Gastroesophageal sphincter (tissue), 4 donors: ENCODE measurements around the gene SHISAL1. TPM values are rescaled to one million over a fixed set of nuclear protein-coding genes. Genes with fewer than 3 reads are reported as not detected.

Experiments
- ATAC-seq: fragments of 150-250 bp; one replicate; pipeline ENCODE4 v1.9.1; 2016; ENCODE audit warnings: mild to moderate bottlenecking, moderate library complexity
- H3K27ac ChIP-seq, 4 donors: fragments of 200-600 bp; sonication (generic) in 3 of 4; 1 replicate in 3 of 4; 2 replicates in 1 of 4; pipeline ENCODE4 v1.5.1; 2016 to 2019
- H3K27me3 ChIP-seq: fragments of 200-600 bp; sonication (generic); one replicate; pipeline ENCODE4 v1.5.1; 2019
- H3K36me3 ChIP-seq, 2 donors: fragments of 200-600 bp; sonication (generic); one replicate each; pipeline ENCODE4 v1.5.1; 2019; ENCODE audit warnings: control low read depth in 1 of 2
- H3K4me1 ChIP-seq, 3 donors: fragments of 200-600 bp; sonication (generic); 1 replicate in 2 of 3; 2 replicates in 1 of 3; pipeline ENCODE4 v1.5.1; 2016 to 2019; ENCODE audit warnings: control low read depth in 2 of 3
- H3K4me3 ChIP-seq, 2 donors: fragments of 200-600 bp; sonication (generic); one replicate each; pipeline ENCODE4 v1.5.1; 2019; ENCODE audit warnings: mild to moderate bottlenecking in 1 of 2, moderate library complexity in 1 of 2
- H3K9me3 ChIP-seq, 3 donors: fragments of 200-600 bp; sonication (generic); one replicate each; pipeline ENCODE4 v1.5.1; 2017 to 2019; ENCODE audit warnings: control low read depth in 2 of 3
- CTCF ChIP-seq, 4 experiments: fragments of 200-600 bp in 2 of 4; fragments of 450-650 bp in 2 of 4; sonication (generic) in 1 of 4; IDR thresholded peaks; one replicate each; pipeline ENCODE4 v1.5.1; 2017 to 2019; ENCODE audit warnings: antibody characterized with exemption in 4 of 4, mild to moderate bottlenecking in 2 of 4, moderate library complexity in 2 of 4
- EP300 ChIP-seq: sonication (generic); formaldehyde crosslinking; IDR thresholded peaks from one replicate; pipeline ENCODE4 v1.6.1; 2017; ENCODE audit warnings: antibody characterized with exemption, mild to moderate bottlenecking
- POLR2A ChIP-seq, 2 donors: fragments of 450-650 bp; IDR thresholded peaks; one replicate each; pipeline ENCODE4 v1.6.1; 2017; ENCODE audit warnings: antibody characterized with exemption in 2 of 2, mild to moderate bottlenecking in 2 of 2, moderate library complexity in 1 of 2
- POLR2AphosphoS5 ChIP-seq: sonication (generic); formaldehyde crosslinking; IDR thresholded peaks from one replicate; pipeline ENCODE4 v1.6.1; 2017; ENCODE audit warnings: antibody characterized with exemption
- WGBS, 2 donors: methylation state at CpG; one replicate each; pipeline ENCODE4 v1.1.5; 2018; ENCODE audit warnings: low coverage in 1 of 2; 5-methylcytosine and 5-hydroxymethylcytosine counted together
- total RNA-seq, 4 donors: library from RNA; depleted of rRNA; stranded (reverse); fragments of >200 nt; gene quantifications; one replicate each; pipeline ENCODE4 v1.1.0, GENCODE V29; 2016

Gene SHISAL1
- total RNA-seq, 4 donors from 2014 or later = 4.5 to 23.1 (median 6.2) TPM

DNA sequence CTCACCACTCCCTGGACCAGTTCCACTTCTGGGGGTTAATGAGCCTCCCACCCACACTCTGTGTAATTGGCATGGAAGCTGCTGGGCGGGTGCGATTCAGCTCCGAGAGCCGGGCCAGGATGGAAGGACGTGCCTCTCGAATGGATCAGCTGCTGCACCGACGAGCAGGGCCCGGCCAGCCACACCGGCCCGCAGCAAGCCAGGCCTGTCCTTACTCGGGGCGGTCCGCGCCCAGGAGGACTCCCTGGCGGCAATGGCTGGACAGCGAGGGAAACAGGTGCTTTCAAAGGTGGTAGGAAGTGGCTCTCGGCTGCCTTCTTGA lies 4.3 kb upstream of the SHISAL1 start:
- TF ChIP-seq POLR2AphosphoS5 = no peak
- no peak for TF ChIP-seq CTCF (IDR thresholded peaks at IDR 0.05)
- no peak for TF ChIP-seq EP300
- no peak for TF ChIP-seq POLR2A (IDR thresholded peaks at IDR 0.05)
- Histone ChIP-seq H3K4me1 (peaks cover 0 to 25% (median 2%) of the 10 kb centered on the region in 3 donors), H3K9me3 (no peaks in the 10 kb centered on the region), H3K36me3 (no peaks in the 10 kb centered on the region), H3K27me3 (no peaks in the 10 kb centered on the region), H3K27ac (no peak overlapping the region), H3K4me3 (no peak overlapping the region)
- no peak for ATAC-seq
- 80 to 92% methylated on average over 1 to 9 of the region's 18 CpGs for WGBS, 2 donors

GRCh38 chr22:44316393-44317122 lies 3.8 kb upstream of the SHISAL1 start:
- H3K27me3 ChIP-seq = no peaks in the 10 kb centered on the region
- H3K4me3 ChIP-seq = no peak overlapping the region
- WGBS, 2 donors = 90 to 92% methylated on average over 2 to 7 of the region's 13 CpGs
- no peak for ATAC-seq
- H3K36me3 ChIP-seq = no peaks in the 10 kb centered on the region
- TF ChIP-seq EP300 (no peak), POLR2A (IDR thresholded peaks at IDR 0.05) (no peak), POLR2AphosphoS5 (no peak), CTCF (IDR thresholded peaks at IDR 0.05) (no peak)
- peaks cover 0 to 30% (median 4%) of the 10 kb centered on the region in 3 donors for H3K4me1 ChIP-seq
- H3K9me3 ChIP-seq = no peaks in the 10 kb centered on the region
- H3K27ac ChIP-seq = no peak overlapping the region

- peaks cover 0 to 49% (median 8%) of the 10 kb centered on the region in 3 donors for H3K4me1 ChIP-seq
- no peaks in the 10 kb centered on the region for H3K9me3 ChIP-seq
- 71 to 72% methylated on average over 10 of the region's 17 CpGs for WGBS, 2 donors
- TF ChIP-seq POLR2AphosphoS5 (no peak), POLR2A (IDR thresholded peaks at IDR 0.05) (no peak), CTCF (IDR thresholded peaks at IDR 0.05) (peak in 1 of 4 experiments; percentile 15)
- peak overlapping the region in 3 of 4 donors; percentile 80 to 84 (median 81) for H3K27ac ChIP-seq
- no peak for ATAC-seq
- H3K4me3 ChIP-seq = no peak overlapping the region
- H3K27me3 ChIP-seq = no peaks in the 10 kb centered on the region
- no peaks in the 10 kb centered on the region for H3K36me3 ChIP-seq
Observed at GRCh38 chr22:44314425-44315067, 1.8 kb upstream of the SHISAL1 start.

DNA sequence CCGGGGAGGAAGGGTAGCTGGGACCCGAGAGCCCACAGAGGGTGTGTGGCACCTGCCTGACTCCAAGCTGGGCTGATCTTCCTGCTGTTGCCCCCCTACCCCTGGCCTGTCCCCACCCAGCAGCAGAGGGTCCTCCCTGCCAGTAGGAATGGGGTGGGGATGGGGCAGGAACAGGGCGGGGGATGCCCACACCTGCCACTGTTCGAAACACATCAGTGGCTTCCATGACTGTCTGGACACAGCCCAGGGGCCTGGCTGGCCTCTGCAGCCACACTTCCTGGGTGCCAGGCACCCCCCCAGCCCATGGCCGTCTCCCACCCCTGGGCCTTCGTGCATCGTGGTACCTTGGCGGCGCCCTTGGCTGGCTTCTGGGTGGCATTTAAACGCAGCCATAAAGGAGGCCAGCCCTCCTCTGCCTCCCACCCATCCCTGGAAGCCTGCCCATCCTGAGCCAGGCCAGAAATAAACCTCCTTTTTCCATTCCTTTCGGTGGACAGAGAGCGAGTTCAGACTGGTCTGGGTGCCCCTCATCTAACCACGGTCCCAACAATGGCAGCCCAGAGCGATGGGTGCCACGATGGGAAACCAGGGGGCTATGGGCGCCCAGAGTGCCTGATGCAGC lies 745 bp upstream of the SHISAL1 start:
- peak overlapping the region in 1 of 2 donors; percentile 26 for H3K4me3 ChIP-seq
- ATAC-seq = no peak
- no peaks in the 10 kb centered on the region for H3K9me3 ChIP-seq
- H3K36me3 ChIP-seq = no peaks in the 10 kb centered on the region
- peaks cover 0 to 59% (median 17%) of the 10 kb centered on the region in 3 donors for H3K4me1 ChIP-seq
- H3K27me3 ChIP-seq = no peaks in the 10 kb centered on the region
- peak overlapping the region in 3 of 4 donors; percentile 80 to 84 (median 81) for H3K27ac ChIP-seq
- WGBS, 2 donors = 83% methylated on average over 2 of the region's 16 CpGs; no CpG with 5 or more reads in 1 of the 2 donors
- TF ChIP-seq CTCF (IDR thresholded peaks at IDR 0.05) (no peak), EP300 (no peak), POLR2A (IDR thresholded peaks at IDR 0.05) (no peak), POLR2AphosphoS5 (no peak)
